SK-N-SH treated with all-trans-retinoic acid at 6 μM for 48 hours (cell line): ENCODE data around the gene LMAN1L.

ENCODE experiments used
- PATZ1 ChIP-seq: fragments of 250-450 bp; sonication (Bioruptor Pico); IDR thresholded peaks from 2 replicates; pipeline ENCODE4 v1.8.0; 2020; ENCODE audit warnings: mild to moderate bottlenecking, moderate library complexity, borderline replicate concordance
- SNAI2 ChIP-seq: fragments of 250-450 bp; sonication (Bioruptor Pico); IDR thresholded peaks from 2 replicates; pipeline ENCODE4 v1.5.0; 2020; ENCODE audit warnings: mild to moderate bottlenecking, moderate library complexity
- ZC3H10 ChIP-seq: fragments of 250-450 bp; sonication (Bioruptor Pico); IDR thresholded peaks from 2 replicates; pipeline ENCODE4 v1.5.1; 2021; ENCODE audit warnings: mild to moderate bottlenecking, moderate library complexity
- TF ChIP-seq, protein P1 (sequence below): fragments of 250-450 bp; sonication (Bioruptor Pico); IDR thresholded peaks from 2 replicates; pipeline ENCODE4 v1.5.1; 2021; ENCODE audit warnings: mild to moderate bottlenecking, moderate library complexity

DNA sequence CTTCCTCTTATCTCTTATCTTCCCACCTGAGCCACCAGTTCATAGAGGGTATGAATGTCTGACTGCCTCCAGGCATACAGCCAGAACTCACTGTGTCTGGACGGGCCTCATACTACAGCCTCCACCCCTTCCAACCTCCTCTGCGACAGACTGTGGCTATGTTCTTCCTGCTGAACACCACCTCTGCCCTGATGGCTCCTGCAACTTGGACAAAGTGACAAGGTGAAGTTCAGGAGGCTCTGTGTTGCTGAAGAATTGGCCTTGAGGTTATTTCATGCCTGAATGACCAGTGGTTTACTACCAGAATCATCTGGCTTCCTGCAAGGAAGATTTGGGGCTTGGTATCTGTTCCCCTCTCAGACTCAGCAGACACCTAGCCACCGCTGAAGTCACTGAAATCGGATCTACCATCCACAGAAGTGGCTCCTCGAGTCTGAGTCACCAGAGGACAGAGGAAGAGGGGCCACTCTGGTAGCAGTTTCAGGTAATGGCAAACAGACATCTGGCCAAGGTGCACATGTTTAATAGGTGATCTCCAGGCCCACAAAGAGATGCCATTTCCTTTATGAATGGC lies 44.5 kb downstream of the LMAN1L start:
- TF ChIP-seq, protein P1, sequence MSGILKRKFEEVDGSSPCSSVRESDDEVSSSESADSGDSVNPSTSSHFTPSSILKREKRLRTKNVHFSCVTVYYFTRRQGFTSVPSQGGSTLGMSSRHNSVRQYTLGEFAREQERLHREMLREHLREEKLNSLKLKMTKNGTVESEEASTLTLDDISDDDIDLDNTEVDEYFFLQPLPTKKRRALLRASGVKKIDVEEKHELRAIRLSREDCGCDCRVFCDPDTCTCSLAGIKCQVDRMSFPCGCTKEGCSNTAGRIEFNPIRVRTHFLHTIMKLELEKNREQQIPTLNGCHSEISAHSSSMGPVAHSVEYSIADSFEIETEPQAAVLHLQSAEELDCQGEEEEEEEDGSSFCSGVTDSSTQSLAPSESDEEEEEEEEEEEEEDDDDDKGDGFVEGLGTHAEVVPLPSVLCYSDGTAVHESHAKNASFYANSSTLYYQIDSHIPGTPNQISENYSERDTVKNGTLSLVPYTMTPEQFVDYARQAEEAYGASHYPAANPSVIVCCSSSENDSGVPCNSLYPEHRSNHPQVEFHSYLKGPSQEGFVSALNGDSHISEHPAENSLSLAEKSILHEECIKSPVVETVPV: no peak
- no peak for TF ChIP-seq SNAI2
- TF ChIP-seq PATZ1: no peak
- no peak for TF ChIP-seq ZC3H10 (CRISPR knock-in tag)
